Erythroblast (primary cell): ENCODE results near the gene TRPC1.

Experiments
- GATA1 ChIP-seq: IDR thresholded peaks from 2 replicates; pipeline ENCODE4 v1.6.1; 2011; ENCODE audit warnings: low read depth, mild to moderate bottlenecking, control low read depth, low read length, moderate library complexity
- POLR2A ChIP-seq: IDR thresholded peaks from 2 replicates; pipeline ENCODE4 v1.6.1; 2011; ENCODE audit warnings: mild to moderate bottlenecking, low read length

GRCh38 chr3:142723968-142724681 is at the start of gene TRPC1:
- TF ChIP-seq POLR2A (peak; percentile 70), GATA1 (no peak)
